Right kidney (tissue), 9 donors: ENCODE data around the gene ABCF1.
"Not testable (repeated sequence)": the region's sequence is repeated elsewhere in the genome, so short reads cannot be mapped to it uniquely, and the experiment has no call there.

Source experiments
- DNase-seq: peaks from one replicate; pipeline ENCODE4 v3.0.0-alpha.2; 2016
- long read RNA-seq, 8 donors: transcript quantifications; one replicate each; lab custom pipeline, GENCODE V29; 2026

ABCF1 gene
- long read RNA-seq, donor 1, partial matches to known transcripts: 6 of 9 reads
- long read RNA-seq, donor 1, other reads (novel, unspliced or antisense): 0 of 9 reads
- long read RNA-seq, donor 2, partial matches to known transcripts: 6 of 7 reads
- long read RNA-seq, donor 2, other reads (novel, unspliced or antisense): 0 of 7 reads
- long read RNA-seq, donor 3, partial matches to known transcripts: 31 of 34 reads
- long read RNA-seq, donor 3, other reads (novel, unspliced or antisense): 0 of 34 reads
- long read RNA-seq, donor 4, partial matches to known transcripts: 6 of 7 reads
- long read RNA-seq, donor 4, other reads (novel, unspliced or antisense): 0 of 7 reads
- long read RNA-seq, donor 5, partial matches to known transcripts: 6 of 18 reads
- long read RNA-seq, donor 5, other reads (novel, unspliced or antisense): 9 of 18 reads
- long read RNA-seq, donor 6, partial matches to known transcripts: 8 of 9 reads
- long read RNA-seq, donor 6, other reads (novel, unspliced or antisense): 0 of 9 reads
- long read RNA-seq, donor 7, partial matches to known transcripts: 14 of 14 reads
- long read RNA-seq, donor 7, other reads (novel, unspliced or antisense): 0 of 14 reads
- long read RNA-seq, donor 8, partial matches to known transcripts: 6 of 6 reads
- long read RNA-seq, donor 8, other reads (novel, unspliced or antisense): 0 of 6 reads

DNA sequence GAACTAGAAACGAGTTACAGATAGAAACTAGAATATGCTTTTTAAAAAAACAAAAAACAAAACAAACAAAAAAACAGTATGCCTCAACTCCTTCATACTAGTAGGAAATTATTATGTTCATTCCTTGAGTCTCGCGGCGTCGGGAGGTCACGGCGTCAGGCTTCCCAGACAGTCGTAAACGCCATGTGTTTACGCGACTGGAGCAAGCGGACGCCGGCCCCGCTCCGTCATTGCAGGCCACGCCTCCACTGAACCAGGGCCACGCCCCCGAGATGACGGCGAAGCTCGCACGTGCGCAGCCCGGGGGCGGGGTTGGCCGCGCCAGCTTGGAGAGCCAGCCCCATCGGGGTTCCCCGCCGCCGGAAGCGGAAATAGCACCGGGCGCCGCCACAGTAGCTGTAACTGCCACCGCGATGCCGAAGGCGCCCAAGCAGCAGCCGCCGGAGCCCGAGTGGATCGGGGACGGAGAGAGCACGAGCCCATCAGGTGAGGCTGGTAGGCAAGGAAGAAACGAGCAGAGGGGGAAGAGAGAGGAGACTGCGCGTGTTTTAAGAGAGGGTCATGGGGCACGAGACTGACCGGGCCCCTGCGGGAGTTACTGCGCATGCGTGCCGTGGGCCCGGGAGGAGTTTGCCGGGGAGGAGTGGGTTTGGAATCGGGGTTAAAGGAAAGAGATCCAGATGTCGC, at the start of gene ABCF1:
TSS of gene ABCF1 (plus strand) at position 368 of the 687 bp plus-strand sequence. CDS start at position 414, 46 bp downstream.
- peak; percentile 100 for DNase-seq

DNA sequence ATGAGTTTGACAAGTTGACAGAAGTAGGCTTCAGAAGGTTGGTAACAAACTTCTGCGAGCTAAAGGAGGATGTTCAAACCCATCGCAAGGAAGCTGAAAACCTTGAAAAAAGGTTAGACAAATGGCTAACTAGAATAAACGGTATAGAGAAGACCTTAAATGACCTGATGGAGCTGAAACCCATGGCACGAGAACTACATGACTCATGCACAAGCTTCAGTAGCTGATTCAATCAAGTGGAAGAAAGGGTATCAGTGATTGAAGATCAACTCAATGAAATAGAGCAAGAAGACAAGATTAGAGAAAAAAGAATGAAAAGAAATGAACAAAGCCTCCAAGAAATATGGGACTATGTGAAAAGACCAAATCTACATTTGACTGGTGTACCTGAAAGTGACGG, 49.3 kb upstream of the ABCF1 start:
- DNase-seq: not testable (repeated sequence)

GRCh38 chr6:30526444-30526843, 44.8 kb upstream of the ABCF1 start:
- DNase-seq: not testable (repeated sequence)

GRCh38 chr6:30529349-30529875, 41.8 kb upstream of the ABCF1 start:
- not testable (repeated sequence) for DNase-seq

DNA sequence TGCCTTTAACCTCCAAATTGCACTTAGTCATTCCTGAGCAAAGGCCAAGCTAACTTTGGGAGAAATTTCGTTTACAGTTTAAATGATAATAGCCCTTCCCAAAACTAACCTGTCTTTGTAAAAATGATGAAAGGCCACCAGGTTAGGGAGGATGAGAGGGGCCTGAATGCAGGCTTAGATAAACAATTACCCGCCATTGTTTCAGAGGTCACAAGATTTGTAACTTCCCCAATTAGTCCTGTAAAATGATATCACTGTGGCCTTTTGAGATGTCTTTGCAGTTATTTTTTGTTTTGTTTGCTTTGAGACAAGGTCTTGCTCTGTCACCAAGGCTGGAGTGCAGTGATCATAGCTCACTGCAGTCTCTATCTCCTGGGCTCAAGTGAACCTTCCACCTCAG, 41.2 kb upstream of the ABCF1 start:
- no peak for DNase-seq

GRCh38 chr6:30533460-30534294, 37.6 kb upstream of the ABCF1 start:
- DNase-seq: no peak

DNA sequence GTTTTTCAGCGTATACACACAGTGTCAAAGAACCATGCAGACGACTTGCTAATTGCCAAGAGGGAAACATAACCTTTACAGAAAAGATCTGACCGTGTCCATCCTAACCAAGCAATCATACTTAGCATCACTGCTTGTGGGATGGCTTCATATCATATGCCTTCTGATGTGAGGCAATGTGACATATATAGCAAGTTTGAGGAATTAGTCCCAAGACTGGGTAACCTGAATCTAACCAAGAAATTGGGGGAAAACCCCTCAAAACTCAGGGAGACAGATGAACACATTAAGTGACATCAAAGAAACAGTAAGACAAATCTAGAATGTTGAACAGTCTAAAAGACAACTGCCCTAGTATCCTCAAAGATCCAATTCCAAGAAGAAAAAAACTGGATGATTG, 33.3 kb upstream of the ABCF1 start:
- no peak for DNase-seq

- DNase-seq: peak; percentile 77
Measured at GRCh38 chr6:30541515-30542403, 29.5 kb upstream of the ABCF1 start.

- no peak for DNase-seq
Measured at GRCh38 chr6:30542404-30542725, 28.9 kb upstream of the ABCF1 start.

DNA sequence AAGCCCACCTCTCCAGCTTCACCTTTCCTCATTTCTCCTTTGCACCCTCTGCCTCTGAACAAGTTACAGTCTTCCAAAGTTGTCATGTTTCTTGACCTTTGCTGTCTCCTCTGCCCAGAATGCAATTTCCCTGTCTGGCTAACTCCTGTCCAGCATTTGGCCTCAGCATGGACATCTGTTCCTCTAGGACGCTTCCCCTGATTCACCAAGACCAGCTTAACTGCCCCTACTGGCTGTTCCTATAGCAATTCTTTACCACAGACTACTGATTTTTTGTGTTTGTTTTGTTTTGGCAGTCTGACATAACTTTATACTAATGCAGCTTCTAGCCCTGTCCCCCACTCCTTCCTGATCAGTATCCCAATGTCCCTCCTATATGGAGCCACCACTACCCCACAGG, 28.3 kb upstream of the ABCF1 start:
- DNase-seq: no peak

GRCh38 chr6:30543821-30544220, 27.4 kb upstream of the ABCF1 start:
- no peak for DNase-seq

GRCh38 chr6:30544666-30545272, 26.5 kb upstream of the ABCF1 start:
- DNase-seq: peak; percentile 23

DNA sequence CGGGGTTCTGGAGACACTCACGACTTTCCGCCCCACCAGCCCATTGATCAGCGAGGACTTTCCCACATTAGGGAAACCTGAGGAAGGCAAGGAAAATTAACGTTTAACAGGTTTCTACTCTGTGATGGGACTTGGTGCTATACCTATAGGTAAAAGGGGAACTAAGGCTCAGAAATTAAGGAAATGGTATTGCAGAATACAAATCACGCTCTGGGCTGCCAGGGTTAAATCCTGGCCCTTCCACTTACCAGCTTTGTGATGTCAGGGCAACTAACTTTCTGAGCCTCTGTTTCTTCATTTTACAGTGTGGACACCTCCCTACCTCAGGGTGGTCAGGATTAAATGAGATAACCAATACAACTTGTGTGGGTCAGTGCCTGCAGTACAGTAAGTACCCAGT, 23.8 kb upstream of the ABCF1 start:
- no peak for DNase-seq

GRCh38 chr6:30548375-30548774, 22.9 kb upstream of the ABCF1 start:
- no peak for DNase-seq

- DNase-seq: no peak
Measured at GRCh38 chr6:30554404-30554803, 16.8 kb upstream of the ABCF1 start.

DNA sequence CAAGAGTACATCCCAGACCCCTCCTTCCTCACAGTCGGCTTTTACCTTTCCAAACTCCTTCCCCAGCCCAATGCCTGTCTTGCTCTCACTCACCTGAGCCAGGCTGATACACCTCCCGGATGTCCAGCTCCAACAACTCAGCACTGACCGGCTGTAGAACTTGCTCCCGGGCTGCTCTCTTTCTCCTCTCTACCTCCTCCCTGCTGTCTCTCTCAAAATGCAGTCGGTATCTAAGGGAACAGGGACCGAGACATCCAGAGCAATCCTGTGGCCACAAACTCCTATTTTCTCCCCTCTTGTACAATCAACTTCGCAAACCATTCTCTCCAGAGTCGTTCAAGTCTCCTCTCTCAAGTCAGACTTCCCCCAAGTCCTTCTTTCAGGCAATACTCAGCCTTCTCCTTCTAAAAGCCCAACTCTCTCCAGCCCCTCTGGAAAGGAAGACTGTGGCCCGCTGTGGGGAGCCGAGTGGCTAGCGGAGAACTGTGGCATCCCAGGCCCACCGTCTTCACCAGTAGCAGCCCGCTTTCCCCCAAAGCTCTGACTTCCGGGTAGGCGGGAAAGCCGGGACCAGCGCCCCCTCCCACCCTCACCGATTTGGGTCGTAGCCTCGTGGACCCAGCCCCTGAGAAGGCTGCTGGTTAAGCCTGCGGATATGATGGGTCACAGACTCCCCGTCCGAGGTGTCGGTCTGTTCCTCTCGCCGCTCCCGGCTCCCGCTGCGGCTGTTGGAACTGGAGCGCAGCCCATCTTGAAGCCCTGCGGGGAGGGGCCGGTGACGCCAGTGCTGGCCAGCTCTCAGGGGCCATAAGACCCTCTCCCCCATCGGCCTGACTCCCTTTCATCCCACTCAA, 16.1 kb upstream of the ABCF1 start:
- no peak for DNase-seq

DNA sequence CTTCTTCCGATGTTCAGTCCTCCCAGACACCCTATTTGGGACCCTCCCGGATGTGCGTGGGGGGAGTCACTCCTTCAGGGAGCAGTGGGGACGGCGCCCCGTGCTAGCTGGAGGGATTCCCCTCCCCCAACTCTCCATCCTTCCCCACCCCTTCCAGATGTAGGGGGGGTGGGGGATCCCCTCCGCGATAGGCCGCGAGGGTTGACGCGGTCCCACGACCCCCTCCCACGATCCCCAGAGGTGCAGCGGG, 15.5 kb upstream of the ABCF1 start:
- DNase-seq: peak; percentile 90

DNA sequence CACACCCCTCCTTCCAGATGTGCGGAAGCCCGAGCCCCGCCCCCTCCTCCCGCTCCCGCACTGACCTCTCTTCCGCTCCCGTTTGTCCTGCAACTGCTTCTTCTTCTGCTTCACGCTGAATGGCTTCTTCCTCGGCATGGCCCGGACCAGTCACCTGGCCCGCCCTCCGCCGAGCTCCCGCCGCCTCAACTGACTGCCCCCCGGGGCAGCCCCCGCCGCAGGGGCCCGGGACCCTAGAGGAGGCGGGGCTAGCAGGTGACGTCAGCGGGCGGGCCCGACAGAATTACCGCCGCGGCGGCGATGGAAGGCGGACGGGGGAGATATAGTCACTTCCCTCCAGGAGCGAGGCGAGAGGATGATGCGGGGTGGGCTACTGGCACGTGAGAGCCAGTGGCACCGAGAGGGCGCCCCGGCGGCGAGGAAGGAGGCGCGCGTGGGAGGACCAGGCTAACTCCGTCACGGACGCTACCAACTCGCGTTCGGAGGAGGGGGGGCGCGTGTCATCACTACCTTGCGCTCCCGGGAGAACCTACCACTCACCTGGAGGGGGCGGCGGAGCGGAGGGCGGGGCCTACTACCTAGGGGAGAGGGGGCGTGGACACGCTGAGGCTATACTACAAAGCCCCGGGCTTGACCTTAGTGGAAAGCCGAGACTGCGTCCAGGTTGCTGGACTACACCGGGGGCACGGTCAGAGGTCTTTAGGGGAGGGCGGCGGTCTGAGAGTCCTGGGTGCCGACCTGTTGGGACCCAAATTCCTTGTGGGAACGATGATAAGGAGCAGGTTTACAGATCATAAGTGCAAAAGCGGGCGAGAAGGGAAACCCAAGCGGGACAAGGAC, 15.0 kb upstream of the ABCF1 start, which contains the start of gene GNL1:
TSS of gene GNL1 (minus strand) at position 424 of the 840 bp plus-strand sequence. CDS start at position 138, 286 bp downstream.
- peak; percentile 99 for DNase-seq
